ENCODE measurements around the gene ADPRS.

Gene ADPRS

GRCh38 chr1:36133484-36133883 is 44.8 kb downstream of the ADPRS start:
- no peak for DNase-seq (ENCODE audit: low read depth, low spot score)

- no peak for DNase-seq (ENCODE audit: low read depth, low spot score)
Observed at GRCh38 chr1:36134031-36134430, 45.3 kb downstream of the ADPRS start.

GRCh38 chr1:36134505-36135329 is 46.0 kb downstream of the ADPRS start:
- DNase-seq (ENCODE audit: low read depth, low spot score), result no peak

- no peak for DNase-seq (ENCODE audit: low read depth, low spot score)
Observed at GRCh38 chr1:36135330-36135667, 46.6 kb downstream of the ADPRS start.

- no peak for DNase-seq (ENCODE audit: low read depth, low spot score)
Observed at GRCh38 chr1:36135796-36136195, 47.1 kb downstream of the ADPRS start.

GRCh38 chr1:36136535-36136934 is 47.8 kb downstream of the ADPRS start:
- DNase-seq (ENCODE audit: low read depth, low spot score), result no peak

GRCh38 chr1:36137226-36137625 is 48.5 kb downstream of the ADPRS start:
- no peak for DNase-seq (ENCODE audit: low read depth, low spot score)

- no peak for DNase-seq (ENCODE audit: low read depth, low spot score)
Observed at GRCh38 chr1:36137776-36138175, 49.1 kb downstream of the ADPRS start.

GRCh38 chr1:36139521-36139920 is 50.8 kb downstream of the ADPRS start:
- DNase-seq (ENCODE audit: low read depth, low spot score), result no peak

- DNase-seq (ENCODE audit: low read depth, low spot score), result no peak
Observed at GRCh38 chr1:36142121-36142520, 53.4 kb downstream of the ADPRS start.

- no peak for DNase-seq (ENCODE audit: low read depth, low spot score)
Observed at GRCh38 chr1:36143424-36143823, 54.7 kb downstream of the ADPRS start.

Data from activated naive CD8-positive, alpha-beta T cell treated with anti-CD3 and anti-CD28 coated beads, Interleukin-2, amount 50 U/mL, for 16 hours (primary cell).